H1 (cell line): ENCODE results near the gene CDH22. TPM values are rescaled to one million over a fixed set of nuclear protein-coding genes. Genes with fewer than 3 reads are reported as not detected.

Experiments used
- CTCF ChIA-PET: fragments of 300-600 bp; sonication (Branson Sonifier 250); formaldehyde crosslinking; loops from one replicate; lab custom pipeline; 2021; ENCODE audit not compliant: partially characterized antibody; lab: Charles Lee
- POLR2A ChIA-PET: fragments of 300-600 bp; sonication (Branson Sonifier 250); formaldehyde crosslinking; loops from one replicate; lab custom pipeline; 2021; ENCODE audit warnings: inconsistent platforms; ENCODE audit not compliant: partially characterized antibody; lab: Charles Lee
- DNase-seq, 2 experiments: peaks; one replicate each; pipeline versions ENCODE4 v3.0.0 to v3.0.0-alpha.2; 2010 to 2022; ENCODE audit warnings: low spot score in 2 of 2, low read depth in 1 of 2, mixed read lengths in 1 of 2
- FAIRE-seq: peaks from 2 replicates; lab custom pipeline; 2011; peaks lifted over from hg19 to GRCh38; lab: Jason Lieb, UNC
- H2AFZ ChIP-seq: 2 replicates; pipeline ENCODE4 v1.8.1; 2012; ENCODE audit warnings: low read length, inconsistent platforms
- H2AK5ac ChIP-seq: 2 replicates; pipeline ENCODE4 v1.6.1; 2013; ENCODE audit warnings: low read depth, low read length
- H2BK120ac ChIP-seq: replicated peaks from 2 replicates; pipeline ENCODE3; 2013; ENCODE audit warnings: low read depth, low read length, inconsistent platforms
- H2BK12ac ChIP-seq: 2 replicates; pipeline ENCODE4 v1.6.1; 2013; ENCODE audit warnings: low read depth, low read length
- H2BK15ac ChIP-seq: 2 replicates; pipeline ENCODE4 v1.6.1; 2013; ENCODE audit warnings: low read length
- H2BK20ac ChIP-seq: 2 replicates; pipeline ENCODE4 v1.6.1; 2013; ENCODE audit warnings: low read length
- H2BK5ac ChIP-seq: 2 replicates; pipeline ENCODE4 v1.6.1; 2013; ENCODE audit warnings: low read depth, low read length
- H3K14ac ChIP-seq: 2 replicates; pipeline ENCODE4 v1.6.1; 2013; ENCODE audit warnings: inconsistent platforms; ENCODE audit not compliant: insufficient read length
- H3K18ac ChIP-seq: 2 replicates; pipeline ENCODE4 v1.6.1; 2013; ENCODE audit warnings: low read length; ENCODE audit errors: extremely low read depth
- H3K23ac ChIP-seq: 2 replicates; pipeline ENCODE4 v1.6.1; 2013; ENCODE audit warnings: inconsistent platforms; ENCODE audit not compliant: insufficient read length
- H3K23me2 ChIP-seq: 2 replicates; pipeline ENCODE4 v1.6.1; 2013; ENCODE audit warnings: low read depth, low read length
- H3K27ac ChIP-seq: 2 replicates; pipeline ENCODE4 v1.6.1; 2011; ENCODE audit warnings: low read depth, low read length, inconsistent platforms
- H3K27me3 ChIP-seq, 4 experiments: replicated peaks in 1 of 4; 1 replicate in 1 of 4; 2 replicates in 3 of 4; pipeline versions ENCODE4 v1.6.1 to v1.8.1; 2011 to 2013; ENCODE audit warnings: low read length in 3 of 4, mild to moderate bottlenecking in 3 of 4, inconsistent platforms in 2 of 4, mixed read lengths in 2 of 4, moderate library complexity in 1 of 4; ENCODE audit not compliant: control insufficient read depth in 3 of 4, insufficient read depth in 3 of 4; ENCODE audit errors: extremely low read depth in 1 of 4
- H3K36me3 ChIP-seq, 4 experiments: 2 replicates each; pipeline versions ENCODE4 v1.6.1 to v1.8.1; 2011 to 2013; ENCODE audit warnings: mild to moderate bottlenecking in 4 of 4, low read length in 3 of 4, moderate library complexity in 2 of 4, control low read depth in 1 of 4, inconsistent platforms in 1 of 4; ENCODE audit not compliant: insufficient read depth in 4 of 4, control insufficient read depth in 2 of 4
- H3K4ac ChIP-seq: replicated peaks from 2 replicates; pipeline ENCODE3; 2013; ENCODE audit warnings: low read length, low read depth, mixed read lengths, inconsistent platforms; ENCODE audit not compliant: insufficient read length
- H3K4me1 ChIP-seq, 4 experiments: replicated peaks in 1 of 4; 1 replicate in 1 of 4; 2 replicates in 3 of 4; pipeline versions ENCODE4 v1.6.1 to v1.8.1; 2011 to 2013; ENCODE audit warnings: low read length in 3 of 4, inconsistent platforms in 2 of 4, mixed read lengths in 1 of 4; ENCODE audit not compliant: insufficient read depth in 4 of 4, control insufficient read depth in 3 of 4
- H3K4me2 ChIP-seq, 2 experiments: 2 replicates each; pipeline versions ENCODE4 v1.6.1 to v1.8.1; 2011 to 2013; ENCODE audit warnings: low read depth in 2 of 2, low read length in 2 of 2, control low read depth in 1 of 2, inconsistent platforms in 1 of 2, mild to moderate bottlenecking in 1 of 2; ENCODE audit not compliant: insufficient read depth in 1 of 2
- H3K4me3 ChIP-seq, 4 experiments: fragments of 200-600, 300-600 bp in 1 of 4; sonication (generic), shearing (Covaris generic), sonication (Bioruptor Twin) in 1 of 4; 2 replicates each; pipeline versions ENCODE4 v1.5.1 to v1.8.1; 2011 to 2016; ENCODE audit warnings: low read length in 4 of 4, low read depth in 3 of 4, control low read depth in 2 of 4, inconsistent platforms in 2 of 4, mild to moderate bottlenecking in 2 of 4, mixed read lengths in 1 of 4, moderate library complexity in 1 of 4; ENCODE audit not compliant: insufficient read depth in 2 of 4; ENCODE audit errors: extremely low read depth in 1 of 4
- H3K56ac ChIP-seq: replicated peaks from 2 replicates; pipeline ENCODE3; 2013; ENCODE audit warnings: low read depth, mild to moderate bottlenecking, mixed read lengths, low read length, inconsistent platforms; ENCODE audit not compliant: insufficient read length
- H3K79me1 ChIP-seq: 2 replicates; pipeline ENCODE4 v1.6.1; 2013; ENCODE audit warnings: low read depth, low read length, control low read depth
- H3K79me2 ChIP-seq, 2 experiments: 2 replicates each; pipeline versions ENCODE4 v1.6.1 to v1.8.1; 2012 to 2013; ENCODE audit warnings: low read length in 2 of 2, mild to moderate bottlenecking in 2 of 2, inconsistent platforms in 1 of 2; ENCODE audit not compliant: insufficient read depth in 2 of 2, control insufficient read depth in 1 of 2
- H3K9ac ChIP-seq, 4 experiments: replicated peaks in 1 of 4; 1 replicate in 1 of 4; 2 replicates in 3 of 4; pipeline versions ENCODE4 v1.6.1 to v1.8.1; 2011 to 2013; ENCODE audit warnings: low read depth in 3 of 4, low read length in 3 of 4, control low read depth in 2 of 4, mild to moderate bottlenecking in 2 of 4, moderate library complexity in 2 of 4, inconsistent platforms in 1 of 4; ENCODE audit errors: extremely low read depth in 1 of 4
- H3K9me3 ChIP-seq, 2 experiments: 2 replicates each; pipeline versions ENCODE4 v1.6.1 to v1.8.1; 2012 to 2013; ENCODE audit warnings: mild to moderate bottlenecking in 2 of 2, moderate library complexity in 2 of 2, control low read depth in 1 of 2, inconsistent platforms in 1 of 2, low read depth in 1 of 2, low read length in 1 of 2, mixed read lengths in 1 of 2; ENCODE audit not compliant: insufficient read depth in 2 of 2
- H4K20me1 ChIP-seq, 2 experiments: replicated peaks in 1 of 2; 2 replicates each; pipeline versions ENCODE3 to v1.8.1; 2011 to 2013; ENCODE audit warnings: inconsistent platforms in 2 of 2, low read length in 2 of 2, mild to moderate bottlenecking in 1 of 2; ENCODE audit not compliant: insufficient read depth in 2 of 2, control insufficient read depth in 1 of 2
- H4K5ac ChIP-seq: 2 replicates; pipeline ENCODE4 v1.6.1; 2013; ENCODE audit warnings: low read length, low read depth, mixed read lengths, inconsistent platforms; ENCODE audit not compliant: insufficient read length
- H4K8ac ChIP-seq: 2 replicates; pipeline ENCODE4 v1.8.0; 2013; ENCODE audit warnings: mild to moderate bottlenecking, moderate library complexity, low read length, inconsistent platforms; ENCODE audit not compliant: insufficient read depth; ENCODE audit errors: extremely low read depth
- H4K91ac ChIP-seq: replicated peaks from 2 replicates; pipeline ENCODE3; 2013; ENCODE audit warnings: low read length, mixed read lengths, inconsistent platforms; ENCODE audit not compliant: insufficient read length
- CEBPB ChIP-seq: IDR thresholded peaks from 2 replicates; pipeline ENCODE4 v1.6.1; 2012; ENCODE audit warnings: low read depth, low read length
- CHD2 ChIP-seq: IDR thresholded peaks from 2 replicates; pipeline ENCODE4 v1.6.1; 2012; ENCODE audit warnings: low read length, improper control_type of control experiment
- EZH2 ChIP-seq: fragments of 200-600 bp; sonication (generic); IDR thresholded peaks from 2 replicates; pipeline ENCODE4 v1.7.1; 2012; ENCODE audit warnings: low read depth, mild to moderate bottlenecking, moderate library complexity, low read length, inconsistent platforms; ENCODE audit not compliant: severe bottlenecking
- HDAC2 ChIP-seq, 2 experiments: fragments of 300-600 bp in 1 of 2; sonication (generic) in 1 of 2; IDR thresholded peaks; 2 replicates each; pipeline ENCODE4 v1.6.1; 2011 to 2012; ENCODE audit warnings: low read depth in 2 of 2, low read length in 2 of 2, mild to moderate bottlenecking in 2 of 2, moderate library complexity in 2 of 2, borderline replicate concordance in 1 of 2, inconsistent platforms in 1 of 2
- JUN ChIP-seq: IDR thresholded peaks from 2 replicates; pipeline ENCODE4 v1.6.1; 2011; ENCODE audit warnings: low read depth, mild to moderate bottlenecking, improper control_type of control experiment, low read length
- KDM4A ChIP-seq: IDR thresholded peaks from one replicate; pipeline ENCODE4 v1.7.1; 2012; ENCODE audit warnings: low read depth, mild to moderate bottlenecking, moderate library complexity, low read length, inconsistent platforms; ENCODE audit not compliant: severe bottlenecking
- POLR2A ChIP-seq, 2 experiments: IDR thresholded peaks; 1 replicate in 1 of 2; 2 replicates in 1 of 2; pipeline ENCODE4 v1.6.1; 2011; ENCODE audit warnings: low read depth in 2 of 2, low read length in 2 of 2, mild to moderate bottlenecking in 2 of 2; ENCODE audit errors: control extremely low read depth in 1 of 2
- POU5F1 ChIP-seq: IDR thresholded peaks from 2 replicates; pipeline ENCODE4 v1.6.1; 2011; ENCODE audit warnings: low read depth, mild to moderate bottlenecking, low read length, moderate library complexity
- TAF1 ChIP-seq: IDR thresholded peaks from 2 replicates; pipeline ENCODE4 v1.6.1; 2011; ENCODE audit warnings: mild to moderate bottlenecking, low read depth, low read length
- WGBS, 2 experiments: shearing (Covaris generic) in 1 of 2; methylation state at CpG; one replicate each; pipeline versions ENCODE4 v1.1.6 to v1.1.7; 2013 to 2015; ENCODE audit warnings: low lambda C conversion rate in 2 of 2, mixed read lengths in 2 of 2, inconsistent platforms in 1 of 2, low coverage in 1 of 2, missing lambda C conversion rate in 1 of 2; ENCODE audit not compliant: insufficient replicate concordance in 2 of 2, insufficient coverage in 1 of 2, insufficient read length in 1 of 2; ENCODE audit errors: extremely low coverage in 1 of 2, missing lambda C conversion rate in 1 of 2; 5-methylcytosine and 5-hydroxymethylcytosine counted together
- polyA plus RNA-seq, 7 experiments: library from polyadenylated mRNA; depleted of rRNA in 3 of 7; stranded (reverse) in 5 of 7; unstranded in 2 of 7; fragments of >200 nt in 5 of 7; fragments of 200-250 nt in 2 of 7; gene quantifications; 1 replicate in 5 of 7; 2 replicates in 1 of 7; 4 replicates in 1 of 7; pipeline versions ENCODE4 v1.2.1 to v1.2.3, GENCODE V29; 2011 to 2013; ENCODE audit warnings: missing spikeins in 2 of 7, mixed read lengths in 2 of 7
- total RNA-seq: library from RNA; stranded (reverse); fragmentation: NEBNext Ultra II Directional; extraction: Animal tissue kit (Norgen Biotek cat#: 25700); gene quantifications from 2 replicates; pipeline ENCODE4 v1.2.1, GENCODE V29; 2021
- TF ChIP-seq, protein P1 (sequence below), 3 experiments: IDR thresholded peaks; 1 replicate in 2 of 3; 2 replicates in 1 of 3; pipeline versions ENCODE4 v1.5.1 to v1.6.1; 2011; ENCODE audit warnings: low read length in 3 of 3, mild to moderate bottlenecking in 3 of 3, inconsistent platforms in 2 of 3, low read depth in 1 of 3, moderate library complexity in 1 of 3; ENCODE audit not compliant: insufficient read depth in 1 of 3; ENCODE audit errors: control extremely low read depth in 1 of 3

CDH22 gene
- total and polyA plus RNA-seq, 2 of the 8 experiments (the other 6 are each of a cell fraction or from before 2014, with no cell fraction given), result 0.35 to 0.39 TPM

- no peak for FAIRE-seq
- Histone ChIP-seq H3K9me3 (no peaks in the 10 kb centered on the region), H2BK120ac (no peak overlapping the region), H2BK5ac (no peak overlapping the region), H3K4ac (no peak overlapping the region), H4K5ac (no peak overlapping the region), H4K91ac (no peak overlapping the region), H2AK5ac (no peak overlapping the region), H2BK20ac (no peak overlapping the region), H2BK12ac (no peak overlapping the region), H3K79me1 (no peaks in the 10 kb centered on the region; the same call in 1 of the 2 replicates), H3K23me2 (no peaks in the 10 kb centered on the region), H3K23ac (no peak overlapping the region), H3K14ac (no peak overlapping the region), H3K36me3 (peaks cover 0 to 15% (median 3%) of the 10 kb centered on the region in 4 experiments; a peak in 7 of 8 replicates), H3K27ac (no peak overlapping the region), H3K4me1 (peaks cover 0 to 16% (median 10%) of the 10 kb centered on the region in 4 experiments; a peak in 6 of 7 replicates), H3K18ac (no peak overlapping the region), H3K9ac (no peak overlapping the region), H4K20me1 (peaks cover 7 to 11% of the 10 kb centered on the region in 2 experiments), H3K4me2 (no peak overlapping the region), H4K8ac (no peak overlapping the region; the same call in 1 of the 2 replicates), H3K56ac (no peak overlapping the region), H3K27me3 (no peaks in the 10 kb centered on the region), H3K79me2 (no peaks in the 10 kb centered on the region; a peak in 1 of 4 replicates), H2AFZ (no peak overlapping the region), H3K4me3 (no peak overlapping the region), H2BK15ac (no peak overlapping the region)
- 93% methylated on average over 17 of the region's 20 CpGs; no CpG with 5 or more reads in 1 of the 2 experiments for WGBS, 2 experiments
- ChIA-PET POLR2A (interaction anchor here (0.8 kb wide), 1 partner anchor 9 kb away, joined by 4 read pairs; no protein-coding TSS in a partner anchor), CTCF (interaction anchor here (1.3 to 1.8 kb wide), 3 partner anchors 9 to 83 kb away, joined by 5 to 6 read pairs (median 5); no protein-coding TSS in a partner anchor)
- no peak for DNase-seq
- no peak for TF ChIP-seq CEBPB
- no peak for TF ChIP-seq TAF1
- TF ChIP-seq CHD2, result no peak
- TF ChIP-seq, protein P1, sequence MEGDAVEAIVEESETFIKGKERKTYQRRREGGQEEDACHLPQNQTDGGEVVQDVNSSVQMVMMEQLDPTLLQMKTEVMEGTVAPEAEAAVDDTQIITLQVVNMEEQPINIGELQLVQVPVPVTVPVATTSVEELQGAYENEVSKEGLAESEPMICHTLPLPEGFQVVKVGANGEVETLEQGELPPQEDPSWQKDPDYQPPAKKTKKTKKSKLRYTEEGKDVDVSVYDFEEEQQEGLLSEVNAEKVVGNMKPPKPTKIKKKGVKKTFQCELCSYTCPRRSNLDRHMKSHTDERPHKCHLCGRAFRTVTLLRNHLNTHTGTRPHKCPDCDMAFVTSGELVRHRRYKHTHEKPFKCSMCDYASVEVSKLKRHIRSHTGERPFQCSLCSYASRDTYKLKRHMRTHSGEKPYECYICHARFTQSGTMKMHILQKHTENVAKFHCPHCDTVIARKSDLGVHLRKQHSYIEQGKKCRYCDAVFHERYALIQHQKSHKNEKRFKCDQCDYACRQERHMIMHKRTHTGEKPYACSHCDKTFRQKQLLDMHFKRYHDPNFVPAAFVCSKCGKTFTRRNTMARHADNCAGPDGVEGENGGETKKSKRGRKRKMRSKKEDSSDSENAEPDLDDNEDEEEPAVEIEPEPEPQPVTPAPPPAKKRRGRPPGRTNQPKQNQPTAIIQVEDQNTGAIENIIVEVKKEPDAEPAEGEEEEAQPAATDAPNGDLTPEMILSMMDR (IDR thresholded peaks at IDR 0.05; ENCODE audit: control extremely low read depth in 1 of 3, insufficient read depth in 1 of 3, low read depth in 1 of 3, low read length in 3 of 3), result no peak
- TF ChIP-seq POU5F1, result no peak
- no peak for TF ChIP-seq JUN
- no peak for TF ChIP-seq POLR2A (IDR thresholded peaks at IDR 0.05; ENCODE audit: control extremely low read depth in 1 of 2, low read depth in 2 of 2, low read length in 2 of 2)
- TF ChIP-seq HDAC2 (IDR thresholded peaks at IDR 0.05; ENCODE audit: borderline replicate concordance in 1 of 2, low read depth in 2 of 2, low read length in 2 of 2), result no peak
- no peak for TF ChIP-seq KDM4A
- no peak for TF ChIP-seq EZH2
Measured at GRCh38 chr20:46354920-46355654, 46.8 kb upstream of the CDH22 start.
